ENCODE measurements around the gene LCAT.

The LCAT gene

GRCh38 chr16:67909056-67909742, 34.7 kb downstream of the LCAT start:
- DNase-seq: no peak

GRCh38 chr16:67907397-67908180, 36.3 kb downstream of the LCAT start:
- no peak for DNase-seq

- DNase-seq: no peak
Observed at GRCh38 chr16:67902831-67903230, 41.1 kb downstream of the LCAT start.

GRCh38 chr16:67901734-67902133, 42.2 kb downstream of the LCAT start:
- no peak for DNase-seq

GRCh38 chr16:67897231-67897630, 46.7 kb downstream of the LCAT start:
- no peak for DNase-seq

GRCh38 chr16:67893743-67894399, 50.0 kb downstream of the LCAT start:
- no peak for DNase-seq

- peak; percentile 94 to 95 for DNase-seq
Observed at GRCh38 chr16:67892899-67893742, 50.8 kb downstream of the LCAT start, which contains the start of gene PSKH1. TSS of gene PSKH1 (plus strand) at chr16:67893254. CDS start at chr16:67908750, 15,496 bp downstream.

GRCh38 chr16:67892375-67892774, 51.5 kb downstream of the LCAT start:
- no peak for DNase-seq

All from activated T-cell treated with anti-CD3 and anti-CD28 coated beads, Interleukin-2, amount 50 U/mL, for 48 hours (primary cell).